NB4 (cell line): ENCODE measurements around the gene HOXC5.

Source experiments
- POLR2A ChIP-seq: IDR thresholded peaks from 2 replicates; pipeline ENCODE4 v1.6.1; 2011; ENCODE audit warnings: mild to moderate bottlenecking; ENCODE audit not compliant: insufficient read length; ENCODE audit errors: extremely low read depth
- TF ChIP-seq, protein P1 (sequence below): IDR thresholded peaks from one replicate; pipeline ENCODE4 v1.5.1; 2012; ENCODE audit warnings: low read depth, low read length
- TF ChIP-seq, protein P2 (sequence below): IDR thresholded peaks from 2 replicates; pipeline ENCODE4 v1.6.1; 2011; ENCODE audit warnings: low read depth, low read length

DNA sequence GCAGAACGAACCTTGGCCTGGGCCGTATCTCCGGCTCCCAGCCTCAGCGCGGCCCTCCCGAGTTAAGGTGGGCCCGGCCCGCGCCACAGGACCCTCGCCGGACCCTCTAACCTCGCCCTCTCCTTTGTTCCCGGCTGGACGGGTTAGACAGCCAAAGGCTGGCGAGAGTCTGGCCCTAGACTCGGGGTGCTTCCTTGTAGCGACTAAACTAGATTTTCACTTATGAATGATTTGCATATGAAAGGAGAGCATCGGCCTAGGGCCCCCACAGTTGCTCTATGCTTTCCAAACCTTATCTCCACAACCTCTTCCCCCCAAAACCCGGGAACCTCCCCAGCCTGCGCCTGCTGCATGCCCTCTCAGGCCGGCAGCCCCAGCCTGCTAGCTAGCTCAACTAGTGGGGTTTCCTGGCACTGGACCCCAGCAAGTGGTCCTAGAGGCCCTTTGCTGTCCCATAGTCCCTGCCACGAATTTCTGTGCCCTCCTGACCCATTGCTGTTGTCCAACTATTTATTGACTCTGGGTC, 2.0 kb downstream of the HOXC5 start:
- no peak for TF ChIP-seq POLR2A
- TF ChIP-seq, protein P1, sequence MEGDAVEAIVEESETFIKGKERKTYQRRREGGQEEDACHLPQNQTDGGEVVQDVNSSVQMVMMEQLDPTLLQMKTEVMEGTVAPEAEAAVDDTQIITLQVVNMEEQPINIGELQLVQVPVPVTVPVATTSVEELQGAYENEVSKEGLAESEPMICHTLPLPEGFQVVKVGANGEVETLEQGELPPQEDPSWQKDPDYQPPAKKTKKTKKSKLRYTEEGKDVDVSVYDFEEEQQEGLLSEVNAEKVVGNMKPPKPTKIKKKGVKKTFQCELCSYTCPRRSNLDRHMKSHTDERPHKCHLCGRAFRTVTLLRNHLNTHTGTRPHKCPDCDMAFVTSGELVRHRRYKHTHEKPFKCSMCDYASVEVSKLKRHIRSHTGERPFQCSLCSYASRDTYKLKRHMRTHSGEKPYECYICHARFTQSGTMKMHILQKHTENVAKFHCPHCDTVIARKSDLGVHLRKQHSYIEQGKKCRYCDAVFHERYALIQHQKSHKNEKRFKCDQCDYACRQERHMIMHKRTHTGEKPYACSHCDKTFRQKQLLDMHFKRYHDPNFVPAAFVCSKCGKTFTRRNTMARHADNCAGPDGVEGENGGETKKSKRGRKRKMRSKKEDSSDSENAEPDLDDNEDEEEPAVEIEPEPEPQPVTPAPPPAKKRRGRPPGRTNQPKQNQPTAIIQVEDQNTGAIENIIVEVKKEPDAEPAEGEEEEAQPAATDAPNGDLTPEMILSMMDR: no peak
- TF ChIP-seq, protein P2, sequence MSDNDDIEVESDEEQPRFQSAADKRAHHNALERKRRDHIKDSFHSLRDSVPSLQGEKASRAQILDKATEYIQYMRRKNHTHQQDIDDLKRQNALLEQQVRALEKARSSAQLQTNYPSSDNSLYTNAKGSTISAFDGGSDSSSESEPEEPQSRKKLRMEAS: no peak
